DLD1 (cell line): ENCODE data around the gene MTSS2.
"Not testable (repeated sequence)": the region's sequence is repeated elsewhere in the genome, so short reads cannot be mapped to it uniquely, and the experiment has no call there.

ENCODE experiments used
- in situ Hi-C: cut with HindIII; loops from 2 replicates; pipeline ENCODE4 v1.10.0; 2017; ENCODE audit warnings: low sequenced_read_pairs

Gene MTSS2

GRCh38 chr16:70676675-70677498, 9.0 kb downstream of the MTSS2 start:
- in situ Hi-C loops = no loop called here

- in situ Hi-C loops = no loop called here
Measured at GRCh38 chr16:70675851-70676513, 9.9 kb downstream of the MTSS2 start.

DNA sequence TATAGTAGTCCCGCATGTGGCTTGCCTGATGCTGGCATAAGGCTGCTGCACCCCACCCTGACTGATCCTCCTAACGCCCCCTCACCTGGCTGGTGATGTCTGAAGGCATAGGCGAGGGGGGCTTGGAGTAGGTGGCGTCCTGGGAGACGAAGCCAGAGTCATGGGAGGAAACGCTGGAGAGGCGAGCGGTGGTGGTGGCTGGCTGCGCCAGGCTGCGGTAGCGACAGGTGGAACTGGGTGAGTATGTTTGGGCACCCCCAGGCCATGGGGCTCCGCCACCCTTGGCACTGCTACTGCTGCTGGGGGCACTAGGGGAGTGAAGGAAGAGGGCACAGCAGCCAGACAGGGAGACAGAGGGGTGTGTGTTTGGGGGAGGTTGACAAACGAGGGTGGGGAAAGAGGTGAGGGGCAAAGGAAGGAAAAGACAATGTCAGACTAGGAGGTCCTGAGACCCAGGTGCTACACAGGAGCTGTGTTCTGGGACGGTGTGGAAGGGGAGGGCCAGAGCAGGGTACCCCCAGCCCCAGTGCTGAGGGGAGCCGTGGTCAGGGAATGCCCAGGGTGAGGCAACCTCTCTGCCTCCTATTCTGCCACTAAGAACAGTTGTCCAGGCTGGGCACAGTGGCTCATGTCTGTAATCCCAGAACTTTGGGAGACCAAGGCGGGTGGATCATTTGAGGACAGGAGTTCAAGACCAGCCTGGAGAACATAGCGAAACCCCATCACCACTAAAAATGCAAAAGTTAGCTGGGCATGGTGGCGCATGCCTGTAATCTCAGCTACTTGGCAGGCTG, 11.4 kb downstream of the MTSS2 start:
- in situ Hi-C loops = no loop called here

GRCh38 chr16:70670938-70671337, 14.9 kb downstream of the MTSS2 start:
- in situ Hi-C loops = not testable (repeated sequence)

GRCh38 chr16:70670175-70670574, 15.7 kb downstream of the MTSS2 start:
- in situ Hi-C loops = no loop called here

DNA sequence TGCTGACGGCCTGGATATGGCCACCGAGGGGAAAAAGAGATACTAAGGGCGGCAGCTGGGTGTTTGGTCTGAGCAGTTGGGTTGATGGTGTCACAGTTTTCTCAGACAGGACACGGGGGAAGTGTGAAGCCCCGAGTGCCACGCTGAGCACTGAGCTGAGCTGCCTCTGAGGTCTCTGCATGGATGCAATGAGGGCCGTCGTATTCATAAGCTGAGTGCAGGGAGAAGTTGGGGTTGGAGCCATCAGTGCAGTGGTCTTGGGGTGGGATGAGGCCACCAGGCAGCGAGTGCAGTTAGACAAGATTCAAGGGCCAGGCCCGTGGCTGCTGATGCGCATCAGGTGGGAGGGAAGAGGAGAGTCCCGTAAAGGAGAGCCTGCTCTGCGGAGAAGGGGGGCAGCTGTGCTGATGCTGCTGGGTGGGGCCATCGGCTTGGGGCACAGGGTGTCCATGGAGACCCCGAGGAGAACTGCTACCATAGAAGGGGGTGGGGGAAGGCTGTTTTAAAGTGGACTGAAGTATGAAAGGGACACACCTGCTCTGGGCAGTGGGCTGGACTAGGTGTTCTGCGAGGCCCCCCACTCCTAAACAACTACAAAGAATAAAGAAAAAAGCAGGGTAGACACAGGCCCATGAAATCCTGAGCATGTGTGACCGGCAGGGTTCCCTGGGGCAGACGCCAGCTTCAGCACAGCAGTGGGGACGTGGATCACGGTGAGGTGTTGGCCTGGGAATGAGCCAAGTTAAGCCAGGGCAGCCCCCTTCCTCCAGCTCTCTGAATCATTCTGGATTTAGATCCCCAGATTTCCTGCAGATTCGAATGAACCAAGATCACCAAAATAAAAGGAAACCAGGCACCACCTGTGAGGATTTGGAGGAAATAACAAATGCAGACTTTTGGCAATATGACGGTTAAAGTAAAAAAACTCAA, 19.8 kb downstream of the MTSS2 start:
- in situ Hi-C loops = no loop called here

GRCh38 chr16:70665113-70665694, 20.6 kb downstream of the MTSS2 start:
- in situ Hi-C loops = no loop called here

DNA sequence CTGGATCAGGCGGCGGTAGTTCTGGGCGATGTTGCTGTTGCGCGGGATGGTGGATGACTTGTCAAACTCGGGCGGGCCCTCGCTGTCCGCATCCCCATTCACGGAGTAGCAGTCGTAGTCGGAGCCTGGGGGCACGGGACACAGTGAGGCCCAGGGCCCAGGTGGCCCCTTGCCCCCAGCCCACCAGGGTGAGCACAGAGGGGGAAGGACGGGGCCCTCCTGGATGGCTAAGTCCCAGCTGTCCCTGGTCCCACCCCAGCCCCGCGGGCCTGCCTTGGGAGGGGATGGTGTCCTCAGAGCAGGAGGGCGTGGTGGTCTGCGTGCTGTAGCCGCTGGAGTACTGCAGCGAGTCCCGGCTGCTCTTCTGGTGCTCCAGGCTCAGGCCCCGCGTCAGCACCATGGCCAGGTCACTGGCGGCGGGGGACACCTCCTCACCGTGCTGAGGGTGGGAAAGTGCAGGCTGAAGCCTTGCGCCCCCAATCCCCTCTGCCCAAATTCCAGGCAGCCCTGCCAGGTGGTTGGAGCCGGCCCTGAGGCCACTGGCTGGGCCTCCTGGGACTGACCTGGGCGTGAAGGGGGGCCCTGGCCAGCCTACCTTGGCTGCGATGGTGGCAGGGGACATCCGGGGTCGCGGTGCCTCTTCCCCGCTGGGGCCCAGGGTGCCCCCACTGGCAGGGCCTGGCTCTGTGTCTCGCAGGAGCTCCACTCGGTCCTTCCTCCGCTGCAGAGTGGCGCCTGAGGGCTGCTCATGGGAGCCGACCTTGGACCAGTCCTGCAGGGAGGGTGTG, 21.3 kb downstream of the MTSS2 start:
- in situ Hi-C loops = no loop called here

- in situ Hi-C loops = no loop called here
Measured at GRCh38 chr16:70663524-70664324, 22.1 kb downstream of the MTSS2 start.

GRCh38 chr16:70662991-70663523, 22.8 kb downstream of the MTSS2 start:
- in situ Hi-C loops = no loop called here

DNA sequence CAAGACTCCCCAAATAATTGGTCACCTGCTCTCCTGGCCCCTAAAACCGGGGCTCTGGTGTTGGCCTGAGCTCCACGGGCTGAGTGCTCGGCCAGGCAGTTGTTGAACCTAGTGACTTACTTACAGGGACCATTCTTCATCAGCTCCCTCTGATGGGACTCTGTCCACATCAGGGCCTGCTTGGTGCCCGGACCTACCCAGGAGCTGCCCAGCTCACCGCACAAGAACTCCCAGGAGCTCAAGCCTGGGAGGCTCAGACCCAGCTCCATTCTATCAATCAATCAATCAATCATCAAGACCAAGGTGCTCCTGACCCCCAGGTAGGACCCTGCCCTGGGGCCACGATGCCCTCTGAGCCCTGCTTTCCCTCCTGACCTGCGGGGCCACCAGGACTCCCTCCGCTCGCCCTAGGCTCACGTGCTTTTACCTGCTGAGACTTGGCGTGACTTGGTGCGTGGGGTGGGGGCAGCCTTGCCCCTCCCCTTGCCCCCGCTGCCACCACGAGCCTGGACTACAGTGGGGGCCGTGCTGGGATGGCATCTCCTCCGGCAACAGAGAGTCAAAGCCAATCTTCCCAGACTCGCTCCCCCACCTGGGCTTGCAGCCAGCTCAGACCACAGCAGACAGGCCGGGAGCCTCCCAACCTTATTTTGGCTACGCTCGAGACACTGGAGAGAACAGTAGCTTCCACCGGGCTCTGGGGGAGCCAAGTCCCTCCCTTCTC, 23.8 kb downstream of the MTSS2 start:
- in situ Hi-C loops = no loop called here

DNA sequence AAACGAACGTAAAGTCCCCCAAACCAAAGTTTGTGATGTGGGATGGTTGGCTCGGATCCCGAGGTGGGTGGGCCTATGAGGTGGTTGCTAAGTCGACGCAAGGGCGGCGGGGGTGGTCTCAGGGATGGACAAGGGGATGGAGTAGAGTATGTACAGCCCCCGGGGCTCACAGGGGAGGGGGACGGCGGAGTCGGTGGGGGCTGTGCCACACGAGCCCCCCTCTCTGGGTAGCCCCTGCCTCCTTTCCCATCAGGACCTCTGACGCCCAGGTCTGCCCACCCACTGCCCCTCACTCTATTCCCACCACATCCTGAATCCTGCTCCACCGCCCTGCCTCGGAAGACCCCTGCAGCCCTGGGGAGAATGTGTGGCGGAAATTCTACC, 24.3 kb downstream of the MTSS2 start:
- in situ Hi-C loops = no loop called here

GRCh38 chr16:70660672-70661350, 25.0 kb downstream of the MTSS2 start:
- in situ Hi-C loops = no loop called here

GRCh38 chr16:70659953-70660671, 25.7 kb downstream of the MTSS2 start:
- in situ Hi-C loops = no loop called here

DNA sequence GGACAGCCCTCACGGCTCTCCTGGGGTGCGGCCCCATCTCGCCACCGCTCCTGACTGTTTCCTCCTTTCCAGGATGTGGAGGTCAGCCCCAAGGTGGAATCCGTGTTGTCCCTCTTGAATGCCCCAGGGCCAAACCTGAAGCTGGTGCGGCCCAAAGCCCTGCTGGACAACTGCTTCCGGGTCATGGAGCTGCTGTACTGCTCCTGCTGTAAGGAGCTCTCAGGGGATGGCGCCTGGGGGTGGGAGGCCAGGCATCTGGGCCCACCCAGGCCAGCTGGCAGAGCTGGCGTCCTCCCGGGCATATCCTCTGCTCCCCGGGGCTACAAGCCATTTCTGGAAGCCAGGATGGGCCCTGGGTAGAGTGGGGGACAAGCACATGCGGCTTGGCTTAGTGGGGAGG, 26.3 kb downstream of the MTSS2 start:
- in situ Hi-C loops = no loop called here

DNA sequence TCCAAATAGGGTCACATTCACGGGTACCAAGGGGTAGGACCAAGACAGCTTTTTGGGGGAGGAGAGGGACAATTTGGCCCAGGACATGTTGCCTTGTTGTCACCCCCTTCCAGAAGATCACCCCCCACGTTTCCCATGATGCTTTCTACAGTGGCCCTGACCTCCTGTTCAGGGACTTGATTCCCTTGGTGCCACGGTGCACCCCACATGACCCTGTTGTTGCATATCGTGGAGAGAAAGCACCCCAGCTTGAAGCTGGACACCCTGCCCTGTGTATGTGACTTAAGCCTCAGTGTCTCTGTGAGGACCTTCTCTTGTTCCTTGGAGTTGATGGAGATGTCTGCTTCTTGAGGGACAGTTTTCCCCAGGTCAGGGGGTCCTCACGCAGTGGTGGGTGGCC, 26.9 kb downstream of the MTSS2 start:
- in situ Hi-C loops = no loop called here

DNA sequence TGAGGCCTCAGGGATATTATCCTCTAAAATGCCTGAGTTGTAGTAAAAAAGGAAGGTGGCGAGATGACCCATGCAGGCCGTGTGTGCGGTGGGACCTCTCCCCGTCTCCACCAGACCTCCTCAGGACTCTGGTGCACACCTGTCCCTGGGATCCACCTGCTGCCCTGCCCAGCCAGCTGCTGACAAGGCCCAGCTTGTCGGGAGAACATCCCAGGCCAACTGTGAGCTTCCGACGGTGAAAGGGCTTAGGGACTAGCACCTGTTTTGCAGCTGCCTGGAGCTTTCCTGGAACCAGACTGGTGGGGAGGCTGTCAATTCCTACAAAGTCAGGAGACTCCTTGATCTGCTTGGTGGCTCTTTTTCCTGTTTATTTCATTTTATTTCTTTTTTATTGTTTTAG, 27.9 kb downstream of the MTSS2 start:
- in situ Hi-C loops = no loop called here
